Gastrocnemius medialis (tissue), 4 donors: Measurements from ENCODE around the gene SCT.

Experiments
- CTCF ChIP-seq, 5 experiments: fragments of 450-650 bp in 3 of 5; fragments of 200-600 bp in 2 of 5; sonication (generic) in 2 of 5; IDR thresholded peaks in 4 of 5; conservative IDR thresholded peaks in 1 of 5; 1 replicate in 4 of 5; 2 replicates in 1 of 5; pipeline ENCODE4 v1.5.1; 2016 to 2019; ENCODE audit warnings: antibody characterized with exemption in 5 of 5, mild to moderate bottlenecking in 3 of 5, moderate library complexity in 3 of 5
- POLR2A ChIP-seq, 2 donors: fragments of 450-650 bp; IDR thresholded peaks; one replicate each; pipeline ENCODE4 v1.6.1; 2017; ENCODE audit warnings: antibody characterized with exemption in 2 of 2, mild to moderate bottlenecking in 2 of 2, moderate library complexity in 2 of 2

GRCh38 chr11:592918-593317, 34.1 kb downstream of the SCT start:
- TF ChIP-seq POLR2A (IDR thresholded peaks at IDR 0.05) (no peak), CTCF (IDR thresholded peaks at IDR 0.05 in 4 of 5, conservative IDR thresholded peaks at IDR 0.05 in 1 of 5) (no peak)
